ENCODE results near the gene NUCB1.
A peak's percentile ranks its signal among the peaks of the same experiment; 100 is the strongest.

NUCB1 gene

GRCh38 chr19:48969276-48970138, 69.4 kb downstream of the NUCB1 start:
- TF ChIP-seq CTCF (IDR thresholded peaks at IDR 0.05; ENCODE audit: low read depth, low read length, missing control alignments): no peak
- no peak for DNase-seq (ENCODE audit: low read depth)
- H3K4me3 ChIP-seq (ENCODE audit: low read depth, low read length): no peak overlapping the region

- TF ChIP-seq CTCF (IDR thresholded peaks at IDR 0.05; ENCODE audit: low read depth, low read length, missing control alignments): no peak
- no peak overlapping the region for H3K4me3 ChIP-seq (ENCODE audit: low read depth, low read length)
- DNase-seq (ENCODE audit: low read depth): no peak
These were observed 70.1 kb downstream of the NUCB1 start for GRCh38 chr19:48970139-48970766.

- no peak for DNase-seq (ENCODE audit: low read depth)
- H3K4me3 ChIP-seq (ENCODE audit: low read depth, low read length): no peak overlapping the region
- peak; percentile 96 for TF ChIP-seq CTCF (IDR thresholded peaks at IDR 0.05; ENCODE audit: low read depth, low read length, missing control alignments)
These were observed 70.8 kb downstream of the NUCB1 start for GRCh38 chr19:48970923-48971395.
